CD8-positive, alpha-beta memory T cell (primary cell): ENCODE results near the gene CCDC187. TPM values are rescaled to one million over a fixed set of nuclear protein-coding genes. Genes with fewer than 3 reads are reported as not detected.

Experiments used
- CTCF ChIA-PET: fragments of 350-600 bp; sonication (Branson Sonifier 250); formaldehyde crosslinking; loops from one replicate; lab custom pipeline; 2021; ENCODE audit warnings: antibody characterized with exemption; lab: Charles Lee
- POLR2A ChIA-PET: fragments of 350-600 bp; sonication (Branson Sonifier 250); formaldehyde crosslinking; loops from one replicate; lab custom pipeline; 2021; ENCODE audit warnings: antibody characterized with exemption; lab: Charles Lee
- DNase-seq, 5 donors: peaks; one replicate each; pipeline versions ENCODE4 v3.0.0 to v3.0.0-alpha.2; 2020 to 2022; ENCODE audit warnings: mixed read lengths in 1 of 5
- H3K27ac ChIP-seq: one replicate; pipeline ENCODE4 v1.7.0; 2013; ENCODE audit warnings: low read depth, mild to moderate bottlenecking, low read length, moderate library complexity
- H3K27me3 ChIP-seq: 2 replicates; pipeline ENCODE4 v1.7.0; 2013; ENCODE audit warnings: low read length, mild to moderate bottlenecking; ENCODE audit not compliant: insufficient read depth, poor library complexity, severe bottlenecking
- H3K36me3 ChIP-seq: 2 replicates; pipeline ENCODE4 v1.7.0; 2013; ENCODE audit warnings: mild to moderate bottlenecking, low read length, moderate library complexity; ENCODE audit not compliant: insufficient read depth
- H3K4me1 ChIP-seq: 2 replicates; pipeline ENCODE4 v1.7.0; 2013; ENCODE audit warnings: mild to moderate bottlenecking, low read length, moderate library complexity; ENCODE audit not compliant: insufficient read depth
- H3K4me3 ChIP-seq: 2 replicates; pipeline ENCODE4 v1.7.0; 2013; ENCODE audit warnings: mild to moderate bottlenecking, low read length
- H3K9me3 ChIP-seq: 2 replicates; pipeline ENCODE4 v1.7.0; 2013; ENCODE audit warnings: mild to moderate bottlenecking, low read length
- H3K27ac Mint-ChIP-seq, 8 donors: one replicate each; pipeline ENCODE4 v1.8.0; 2020 to 2021; ENCODE audit warnings: mixed read lengths in 8 of 8, mild to moderate bottlenecking in 6 of 8, inconsistent platforms in 3 of 8, moderate library complexity in 3 of 8
- H3K27me3 Mint-ChIP-seq, 2 donors: one replicate each; pipeline ENCODE4 v1.8.0; 2020 to 2021; ENCODE audit warnings: mixed read lengths in 2 of 2, mild to moderate bottlenecking in 1 of 2, moderate library complexity in 1 of 2
- H3K36me3 Mint-ChIP-seq, 3 donors: one replicate each; pipeline ENCODE4 v1.8.0; 2020 to 2021; ENCODE audit warnings: mixed read lengths in 3 of 3, inconsistent platforms in 1 of 3, mild to moderate bottlenecking in 1 of 3
- H3K4me1 Mint-ChIP-seq, 3 donors: one replicate each; pipeline ENCODE4 v1.8.0; 2020 to 2021; ENCODE audit warnings: mixed read lengths in 3 of 3, inconsistent platforms in 1 of 3, mild to moderate bottlenecking in 1 of 3
- H3K4me3 Mint-ChIP-seq, 7 donors: one replicate each; pipeline ENCODE4 v1.8.0; 2020 to 2021; ENCODE audit warnings: mixed read lengths in 7 of 7, mild to moderate bottlenecking in 6 of 7, moderate library complexity in 4 of 7, inconsistent platforms in 2 of 7
- H3K9me3 Mint-ChIP-seq, 5 donors: one replicate each; pipeline ENCODE4 v1.8.0; 2020 to 2022; ENCODE audit warnings: mixed read lengths in 5 of 5, mild to moderate bottlenecking in 3 of 5, moderate library complexity in 2 of 5, inconsistent platforms in 1 of 5
- polyA plus RNA-seq: library from polyadenylated mRNA; unstranded; fragments of 300-500 nt; fragmentation: Illumina TruSeq; gene quantifications from one replicate; pipeline ENCODE4 v1.2.3, GENCODE V29; 2021
- total RNA-seq, 2 experiments: library from RNA; stranded (reverse); gene quantifications; one replicate each; pipeline ENCODE4 v1.2.3, GENCODE V29; 2021

The CCDC187 gene
- total and polyA plus RNA-seq, 3 experiments from 2014 or later: not detected

- Mint-ChIP-seq H3K9me3 (no peaks in the 10 kb centered on the region), H3K27ac (no peak overlapping the region)
- CTCF ChIA-PET: no interaction called here
These were observed 16.9 kb downstream of the CCDC187 start for GRCh38 chr9:136286987-136287379.

GRCh38 chr9:136286359-136286986 is 17.4 kb downstream of the CCDC187 start:
- Mint-ChIP-seq H3K9me3 (no peaks in the 10 kb centered on the region), H3K36me3 (no peaks in the 10 kb centered on the region), H3K4me1 (peaks cover 0 to 5% (median 2%) of the 10 kb centered on the region in 3 donors), H3K27ac (peak overlapping the region in 1 of 8 donors; percentile 17), H3K27me3 (peaks cover 3 to 10% of the 10 kb centered on the region in 2 donors), H3K4me3 (no peak overlapping the region)
- Histone ChIP-seq H3K27ac (no peak overlapping the region), H3K9me3 (no peaks in the 10 kb centered on the region), H3K36me3 (no peaks in the 10 kb centered on the region), H3K4me1 (no peaks in the 10 kb centered on the region), H3K4me3 (no peak overlapping the region), H3K27me3 (no peaks in the 10 kb centered on the region)
- ChIA-PET POLR2A (no interaction called here), CTCF (no interaction called here)
- no peak for DNase-seq

More at GRCh38 chr9:136286987-136287379, 16.9 kb downstream of the CCDC187 start:
- Histone ChIP-seq H3K36me3 (no peaks in the 10 kb centered on the region), H3K27ac (no peak overlapping the region), H3K27me3 (no peaks in the 10 kb centered on the region), H3K9me3 (no peaks in the 10 kb centered on the region), H3K4me3 (no peak overlapping the region), H3K4me1 (no peaks in the 10 kb centered on the region)
- Mint-ChIP-seq H3K36me3 (no peaks in the 10 kb centered on the region), H3K4me1 (peaks cover 0 to 5% (median 2%) of the 10 kb centered on the region in 3 donors), H3K27me3 (peaks cover 3 to 10% of the 10 kb centered on the region in 2 donors), H3K4me3 (no peak overlapping the region)
- no peak for DNase-seq
- POLR2A ChIA-PET: no interaction called here

GRCh38 chr9:136285501-136286358 is 18.2 kb downstream of the CCDC187 start:
- POLR2A ChIA-PET: no interaction called here
- Mint-ChIP-seq H3K9me3 (no peaks in the 10 kb centered on the region), H3K27me3 (peaks cover 3 to 10% of the 10 kb centered on the region in 2 donors), H3K4me3 (no peak overlapping the region), H3K36me3 (no peaks in the 10 kb centered on the region), H3K27ac (no peak overlapping the region), H3K4me1 (peaks cover 0 to 5% (median 2%) of the 10 kb centered on the region in 3 donors)
- Histone ChIP-seq H3K36me3 (no peaks in the 10 kb centered on the region), H3K4me3 (no peak overlapping the region), H3K9me3 (no peaks in the 10 kb centered on the region), H3K4me1 (no peaks in the 10 kb centered on the region), H3K27ac (no peak overlapping the region), H3K27me3 (no peaks in the 10 kb centered on the region)
- DNase-seq: no peak
- CTCF ChIA-PET: no interaction called here

GRCh38 chr9:136284951-136285350 is 18.9 kb downstream of the CCDC187 start:
- Histone ChIP-seq H3K27ac (no peak overlapping the region), H3K4me1 (no peaks in the 10 kb centered on the region), H3K4me3 (no peak overlapping the region), H3K9me3 (no peaks in the 10 kb centered on the region), H3K36me3 (no peaks in the 10 kb centered on the region), H3K27me3 (no peaks in the 10 kb centered on the region)
- Mint-ChIP-seq H3K27ac (no peak overlapping the region), H3K4me3 (no peak overlapping the region), H3K36me3 (no peaks in the 10 kb centered on the region), H3K9me3 (no peaks in the 10 kb centered on the region), H3K4me1 (peaks cover 0 to 5% (median 2%) of the 10 kb centered on the region in 3 donors), H3K27me3 (peaks cover 3 to 10% of the 10 kb centered on the region in 2 donors)
- ChIA-PET POLR2A (no interaction called here), CTCF (no interaction called here)
- no peak for DNase-seq

- ChIA-PET POLR2A (no interaction called here), CTCF (interaction anchor here (0.9 kb wide), 1 partner anchor 10 kb away, joined by 3 read pairs; no protein-coding TSS in a partner anchor)
- Histone ChIP-seq H3K4me1 (no peaks in the 10 kb centered on the region), H3K36me3 (no peaks in the 10 kb centered on the region), H3K9me3 (no peaks in the 10 kb centered on the region), H3K27ac (no peak overlapping the region), H3K27me3 (no peaks in the 10 kb centered on the region), H3K4me3 (no peak overlapping the region)
- Mint-ChIP-seq H3K9me3 (no peaks in the 10 kb centered on the region), H3K4me1 (peaks cover 0 to 5% (median 2%) of the 10 kb centered on the region in 3 donors), H3K36me3 (no peaks in the 10 kb centered on the region), H3K27ac (peak overlapping the region in 1 of 8 donors; percentile 33), H3K27me3 (peaks cover 3 to 10% of the 10 kb centered on the region in 2 donors), H3K4me3 (no peak overlapping the region)
- DNase-seq: no peak
These were observed 19.6 kb downstream of the CCDC187 start for GRCh38 chr9:136284311-136284710.

- ChIA-PET CTCF (interaction anchor here (0.9 to 1.2 kb wide), 2 partner anchors 9 to 13 kb away, joined by 3 read pairs; no protein-coding TSS in a partner anchor), POLR2A (no interaction called here)
- Mint-ChIP-seq H3K36me3 (no peaks in the 10 kb centered on the region), H3K4me3 (peak overlapping the region in 1 of 7 donors; percentile 20), H3K9me3 (no peaks in the 10 kb centered on the region), H3K27me3 (peaks cover 4 to 13% of the 10 kb centered on the region in 2 donors), H3K27ac (peak overlapping the region in 1 of 8 donors; percentile 19), H3K4me1 (peaks cover 0 to 5% (median 2%) of the 10 kb centered on the region in 3 donors)
- Histone ChIP-seq H3K36me3 (no peaks in the 10 kb centered on the region), H3K27ac (no peak overlapping the region), H3K4me1 (no peaks in the 10 kb centered on the region), H3K4me3 (no peak overlapping the region), H3K27me3 (no peaks in the 10 kb centered on the region), H3K9me3 (no peaks in the 10 kb centered on the region)
- DNase-seq: peak; percentile 52 to 73 (median 53)
These were observed 20.3 kb downstream of the CCDC187 start for GRCh38 chr9:136283291-136284235.

- H3K4me3 ChIP-seq: no peak overlapping the region
- no peaks in the 10 kb centered on the region for H3K36me3 ChIP-seq
- H3K27ac ChIP-seq: no peak overlapping the region
- H3K9me3 ChIP-seq: no peaks in the 10 kb centered on the region
- Mint-ChIP-seq H3K36me3 (no peaks in the 10 kb centered on the region), H3K27me3 (peaks cover 8 to 13% of the 10 kb centered on the region in 2 donors), H3K4me3 (no peak overlapping the region), H3K27ac (no peak overlapping the region), H3K9me3 (no peaks in the 10 kb centered on the region), H3K4me1 (peaks cover 0 to 5% (median 2%) of the 10 kb centered on the region in 3 donors)
- ChIA-PET POLR2A (no interaction called here), CTCF (interaction anchor here (1.2 kb wide), 1 partner anchor 14 kb away, joined by 3 read pairs; no protein-coding TSS in a partner anchor)
- no peak for DNase-seq
- H3K27me3 ChIP-seq: no peaks in the 10 kb centered on the region
- no peaks in the 10 kb centered on the region for H3K4me1 ChIP-seq
These were observed 21.5 kb downstream of the CCDC187 start for GRCh38 chr9:136282272-136282861.
